22Rv1 (cell line): ENCODE results near the gene RNF220.

ENCODE experiments used
- H3K27ac ChIP-seq: fragments of 450-650 bp; 2 replicates; pipeline ENCODE4 v1.5.1; 2017
- ZFX ChIP-seq: fragments of 450-650 bp; IDR thresholded peaks from 2 replicates; pipeline ENCODE4 v1.6.1; 2017; ENCODE audit warnings: antibody characterized with exemption, borderline replicate concordance
- TF ChIP-seq, protein P1 (sequence below): fragments of 450-650 bp; IDR thresholded peaks from 2 replicates; pipeline ENCODE4 v1.5.1; 2017; ENCODE audit warnings: mild to moderate bottlenecking

The RNF220 gene

GRCh38 chr1:44416408-44416807, 11.4 kb downstream of the RNF220 start:
- no peak overlapping the region for H3K27ac ChIP-seq
- TF ChIP-seq, protein P1, sequence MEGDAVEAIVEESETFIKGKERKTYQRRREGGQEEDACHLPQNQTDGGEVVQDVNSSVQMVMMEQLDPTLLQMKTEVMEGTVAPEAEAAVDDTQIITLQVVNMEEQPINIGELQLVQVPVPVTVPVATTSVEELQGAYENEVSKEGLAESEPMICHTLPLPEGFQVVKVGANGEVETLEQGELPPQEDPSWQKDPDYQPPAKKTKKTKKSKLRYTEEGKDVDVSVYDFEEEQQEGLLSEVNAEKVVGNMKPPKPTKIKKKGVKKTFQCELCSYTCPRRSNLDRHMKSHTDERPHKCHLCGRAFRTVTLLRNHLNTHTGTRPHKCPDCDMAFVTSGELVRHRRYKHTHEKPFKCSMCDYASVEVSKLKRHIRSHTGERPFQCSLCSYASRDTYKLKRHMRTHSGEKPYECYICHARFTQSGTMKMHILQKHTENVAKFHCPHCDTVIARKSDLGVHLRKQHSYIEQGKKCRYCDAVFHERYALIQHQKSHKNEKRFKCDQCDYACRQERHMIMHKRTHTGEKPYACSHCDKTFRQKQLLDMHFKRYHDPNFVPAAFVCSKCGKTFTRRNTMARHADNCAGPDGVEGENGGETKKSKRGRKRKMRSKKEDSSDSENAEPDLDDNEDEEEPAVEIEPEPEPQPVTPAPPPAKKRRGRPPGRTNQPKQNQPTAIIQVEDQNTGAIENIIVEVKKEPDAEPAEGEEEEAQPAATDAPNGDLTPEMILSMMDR = no peak
- no peak for TF ChIP-seq ZFX

- no peak overlapping the region for H3K27ac ChIP-seq
- TF ChIP-seq, protein P1 = no peak
- TF ChIP-seq ZFX = no peak
Measured at GRCh38 chr1:44417351-44418021, 12.4 kb downstream of the RNF220 start.

DNA sequence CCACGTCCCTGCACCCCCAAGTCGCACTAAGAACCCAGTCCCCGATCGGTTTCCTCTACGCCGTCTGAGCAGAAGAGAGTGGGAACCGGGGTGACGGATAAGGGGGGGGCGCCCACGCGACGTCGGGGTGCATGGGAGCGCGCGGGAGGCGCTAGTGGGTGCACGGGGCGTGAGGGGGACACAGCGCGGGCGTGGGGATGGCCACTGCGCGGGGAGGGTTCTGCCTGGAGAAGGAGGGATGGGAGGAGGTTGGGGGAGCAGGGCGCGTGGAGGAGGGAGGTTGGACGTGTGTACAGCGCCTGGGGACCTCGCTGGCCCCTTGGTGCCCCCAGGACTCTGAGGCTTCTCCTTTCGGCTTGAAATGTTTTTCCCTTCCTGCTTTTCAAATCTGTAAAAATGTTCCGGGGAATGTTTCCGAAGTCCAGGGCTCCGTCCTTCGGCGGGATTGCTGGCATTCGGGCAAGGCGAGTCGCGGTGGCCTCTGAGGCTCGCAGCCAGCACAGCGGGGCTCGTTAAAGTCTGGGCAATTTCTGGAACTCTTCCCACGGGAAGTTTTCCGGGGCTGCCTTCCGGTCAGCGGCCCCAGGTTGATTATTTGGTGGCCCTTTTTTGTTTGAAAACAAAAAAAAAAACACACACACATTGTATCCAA, 13.1 kb downstream of the RNF220 start:
- H3K27ac ChIP-seq = no peak overlapping the region
- no peak for TF ChIP-seq ZFX
- TF ChIP-seq, protein P1 = no peak

DNA sequence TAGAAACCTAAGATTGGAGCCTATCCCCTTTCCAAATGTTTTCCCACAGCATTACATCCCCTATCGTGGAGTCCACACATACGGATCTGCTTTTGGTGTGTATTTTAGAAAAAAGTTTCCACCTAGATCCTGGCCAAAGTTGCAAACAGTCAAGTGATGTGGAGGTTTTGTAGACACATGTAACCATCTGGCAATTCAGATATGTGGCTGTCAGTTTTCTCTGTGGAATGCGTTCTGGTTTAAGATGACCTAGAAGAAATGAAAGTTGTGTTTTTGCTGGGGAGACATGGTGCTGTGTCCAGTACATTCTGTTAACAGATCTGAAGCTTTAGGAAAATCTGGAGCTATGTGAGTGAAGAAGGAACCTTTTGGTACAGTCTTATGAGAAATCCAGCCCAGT, 14.8 kb downstream of the RNF220 start:
- TF ChIP-seq, protein P1 = no peak
- TF ChIP-seq ZFX = no peak

GRCh38 chr1:44420535-44420934, 15.5 kb downstream of the RNF220 start:
- no peak for TF ChIP-seq ZFX
- TF ChIP-seq, protein P1 = no peak
- H3K27ac ChIP-seq = no peak overlapping the region

More for the DNA sequence above, 14.8 kb downstream of the RNF220 start:
- H3K27ac ChIP-seq = no peak overlapping the region

DNA sequence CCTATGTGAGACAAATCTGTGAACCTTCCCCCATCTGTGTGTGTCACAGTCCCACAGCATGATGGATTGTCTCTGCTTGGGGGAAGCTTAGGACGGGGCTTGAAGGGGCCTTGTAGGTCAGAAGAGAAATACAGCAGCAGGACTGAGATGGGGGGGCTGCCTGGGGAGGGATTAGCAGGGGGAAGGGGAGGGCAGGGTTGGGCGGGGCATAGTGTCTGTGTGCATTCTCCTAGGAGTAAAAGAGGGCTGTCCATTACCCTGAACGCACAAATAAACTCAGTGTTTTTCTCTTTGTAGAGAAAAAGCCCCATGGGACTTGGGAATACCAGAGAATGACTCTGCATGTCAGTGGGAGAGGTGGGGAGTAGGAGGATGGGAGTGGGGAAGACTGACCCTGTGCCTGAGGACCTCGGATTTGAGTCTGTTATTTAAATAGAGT, 16.4 kb downstream of the RNF220 start:
- no peak overlapping the region for H3K27ac ChIP-seq
- TF ChIP-seq ZFX = no peak
- TF ChIP-seq, protein P1 = no peak

DNA sequence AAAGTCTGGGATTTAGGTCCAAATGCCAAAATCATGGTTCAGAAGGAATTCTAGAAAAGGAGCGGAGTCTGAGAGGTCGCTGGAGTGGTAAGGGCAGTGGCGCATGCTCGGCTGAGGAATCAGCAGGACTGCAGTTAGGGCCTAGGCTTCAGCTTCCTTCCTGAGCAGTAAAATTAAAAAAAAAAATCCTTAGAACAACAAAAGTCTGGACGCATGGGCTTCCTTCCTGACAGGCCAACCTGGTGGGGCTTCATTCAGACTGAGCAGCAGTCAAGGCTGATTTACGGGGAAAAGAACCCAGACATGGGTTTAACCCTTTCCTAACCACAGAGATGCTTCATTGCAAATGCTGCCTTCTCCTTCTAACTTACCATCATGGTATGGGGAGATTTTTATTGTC, 17.1 kb downstream of the RNF220 start:
- TF ChIP-seq ZFX = no peak
- TF ChIP-seq, protein P1 = no peak
- no peak overlapping the region for H3K27ac ChIP-seq
